CD4-positive, CD25-positive, alpha-beta regulatory T cell (primary cell): ENCODE data around the gene AKR1C3. TPM values are rescaled to one million over a fixed set of nuclear protein-coding genes. Genes with fewer than 3 reads are reported as not detected.

Source experiments
- ATAC-seq, 2 donors: fragments of 150-1000 bp; cut with Tn5 transposase; one replicate each; pipeline ENCODE4 v1.10.0; 2021; ENCODE audit warnings: low read depth in 2 of 2, moderate number of reproducible peaks in 2 of 2, moderate library complexity in 1 of 2
- DNase-seq, 3 donors: peaks; one replicate each; pipeline versions ENCODE4 v3.0.0 to v3.0.0-alpha.2; 2012 to 2022; ENCODE audit warnings: mixed read lengths in 1 of 3
- H3K27ac ChIP-seq: one replicate; pipeline ENCODE4 v1.7.0; 2013; ENCODE audit warnings: mild to moderate bottlenecking, low read length; ENCODE audit not compliant: insufficient read depth, poor library complexity, severe bottlenecking
- H3K27me3 ChIP-seq: one replicate; pipeline ENCODE4 v1.7.0; 2013; ENCODE audit warnings: low read length; ENCODE audit not compliant: control insufficient read depth, insufficient read depth
- H3K36me3 ChIP-seq: one replicate; pipeline ENCODE4 v1.7.0; 2013; ENCODE audit warnings: mild to moderate bottlenecking, low read length, moderate library complexity; ENCODE audit not compliant: control insufficient read depth, insufficient read depth
- H3K4me1 ChIP-seq: 2 replicates; pipeline ENCODE4 v1.7.0; 2013; ENCODE audit warnings: mild to moderate bottlenecking, low read length; ENCODE audit not compliant: insufficient read depth, control insufficient read depth, poor library complexity, severe bottlenecking
- H3K4me3 ChIP-seq: one replicate; pipeline ENCODE4 v1.7.0; 2013; ENCODE audit warnings: low read depth, mild to moderate bottlenecking, low read length, moderate library complexity
- H3K9me3 ChIP-seq, 2 experiments: 1 replicate in 1 of 2; 2 replicates in 1 of 2; pipeline ENCODE4 v1.7.0; 2013; ENCODE audit warnings: low read length in 2 of 2, mild to moderate bottlenecking in 1 of 2, moderate library complexity in 1 of 2; ENCODE audit not compliant: control insufficient read depth in 2 of 2
- H3K27ac Mint-ChIP-seq, 3 donors: one replicate each; pipeline ENCODE4 v1.8.0; 2020 to 2022; ENCODE audit warnings: mild to moderate bottlenecking in 3 of 3, mixed read lengths in 3 of 3, moderate library complexity in 2 of 3
- H3K27me3 Mint-ChIP-seq: one replicate; pipeline ENCODE4 v1.8.0; 2022; ENCODE audit warnings: mild to moderate bottlenecking, mixed read lengths
- H3K36me3 Mint-ChIP-seq: one replicate; pipeline ENCODE4 v1.8.0; 2020; ENCODE audit warnings: mixed read lengths
- H3K4me1 Mint-ChIP-seq, 4 donors: one replicate each; pipeline ENCODE4 v1.8.0; 2020 to 2022; ENCODE audit warnings: mixed read lengths in 4 of 4, mild to moderate bottlenecking in 1 of 4
- H3K4me3 Mint-ChIP-seq, 4 donors: one replicate each; pipeline ENCODE4 v1.8.0; 2020 to 2022; ENCODE audit warnings: mild to moderate bottlenecking in 4 of 4, mixed read lengths in 4 of 4, moderate library complexity in 3 of 4
- H3K9me3 Mint-ChIP-seq, 7 donors: one replicate each; pipeline ENCODE4 v1.8.0; 2020 to 2022; ENCODE audit warnings: mixed read lengths in 7 of 7, mild to moderate bottlenecking in 3 of 7, moderate library complexity in 2 of 7
- polyA plus RNA-seq, 4 donors: library from polyadenylated mRNA; unstranded; fragments of 300-500 nt; fragmentation: Illumina TruSeq; gene quantifications; one replicate each; pipeline ENCODE4 v1.2.3, GENCODE V29; 2021
- total RNA-seq: library from RNA; stranded (reverse); gene quantifications from one replicate; pipeline ENCODE4 v1.2.3, GENCODE V29; 2022

The AKR1C3 gene
- total and polyA plus RNA-seq, 5 donors from 2014 or later = 7.4 to 49.6 (median 12.3) TPM

DNA sequence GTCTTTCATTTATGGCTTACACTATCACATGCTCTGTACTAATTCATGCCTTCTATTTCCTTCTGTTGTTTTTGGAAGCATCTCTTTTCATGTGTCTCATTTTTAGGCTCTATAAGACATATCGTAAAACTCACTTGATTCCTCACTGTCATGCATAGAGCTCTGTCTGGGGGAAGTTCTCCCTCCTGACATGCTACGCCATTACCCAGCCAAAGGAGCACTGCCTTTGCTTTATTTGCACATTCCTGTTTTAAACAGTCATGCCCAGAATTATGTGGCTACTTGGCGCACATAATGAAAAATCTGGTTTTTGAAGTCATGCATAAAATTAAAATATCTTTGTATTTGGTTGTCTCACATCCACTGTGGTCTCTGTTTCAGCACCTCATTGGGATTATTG lies 17.6 kb upstream of the AKR1C3 start:
- DNase-seq = no peak
- Histone ChIP-seq H3K36me3 (no peaks in the 10 kb centered on the region), H3K9me3 (no peaks in the 10 kb centered on the region), H3K27me3 (no peaks in the 10 kb centered on the region), H3K4me3 (no peak overlapping the region), H3K4me1 (no peaks in the 10 kb centered on the region), H3K27ac (no peak overlapping the region)
- no peak overlapping the region for H3K4me3 Mint-ChIP-seq
- ATAC-seq = no peak
- H3K27me3 Mint-ChIP-seq = no peaks in the 10 kb centered on the region
- H3K9me3 Mint-ChIP-seq = peaks cover 0 to 2% (median 0%) of the 10 kb centered on the region in 7 donors
- H3K4me1 Mint-ChIP-seq = no peaks in the 10 kb centered on the region
- H3K27ac Mint-ChIP-seq = no peak overlapping the region
- H3K36me3 Mint-ChIP-seq = no peaks in the 10 kb centered on the region

DNA sequence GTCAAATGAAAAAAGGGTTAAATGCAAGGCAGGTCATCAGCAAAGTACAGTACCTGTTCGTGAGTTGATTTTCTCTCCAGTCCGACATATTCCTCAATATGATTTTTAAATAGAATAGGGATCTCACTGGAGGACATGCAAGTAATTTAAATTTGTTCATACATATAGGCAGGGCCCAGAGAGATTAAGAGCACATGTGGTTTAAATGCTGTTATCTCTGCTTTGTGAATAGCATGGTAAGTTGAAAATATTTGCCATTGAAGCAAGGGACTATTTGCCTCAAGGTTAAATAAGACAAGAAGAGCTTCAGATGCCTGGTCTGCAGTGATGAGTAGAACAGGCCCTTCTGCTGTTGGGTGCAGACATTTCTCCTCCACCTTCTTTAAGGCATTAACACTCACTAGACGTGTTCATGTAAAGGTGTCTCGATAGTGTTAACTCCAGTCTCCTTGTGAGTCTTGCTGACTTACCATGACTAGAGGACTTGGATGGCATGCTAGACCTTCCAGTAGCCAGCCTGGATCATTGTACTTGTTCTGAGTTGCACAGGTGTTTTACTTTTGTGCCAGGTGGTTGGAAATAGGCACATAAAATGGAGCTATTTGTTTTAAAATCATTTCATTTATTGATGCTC lies 15.6 kb upstream of the AKR1C3 start:
- H3K9me3 ChIP-seq = no peaks in the 10 kb centered on the region
- ATAC-seq (no peak), DNase-seq (no peak)
- H3K4me1 Mint-ChIP-seq = no peaks in the 10 kb centered on the region
- no peaks in the 10 kb centered on the region for H3K4me1 ChIP-seq
- no peaks in the 10 kb centered on the region for H3K27me3 ChIP-seq
- no peak overlapping the region for H3K27ac Mint-ChIP-seq
- H3K27ac ChIP-seq = no peak overlapping the region
- peaks cover 0 to 2% (median 0%) of the 10 kb centered on the region in 7 donors for H3K9me3 Mint-ChIP-seq
- no peaks in the 10 kb centered on the region for H3K36me3 ChIP-seq
- no peak overlapping the region for H3K4me3 Mint-ChIP-seq
- no peaks in the 10 kb centered on the region for H3K36me3 Mint-ChIP-seq
- H3K27me3 Mint-ChIP-seq = no peaks in the 10 kb centered on the region
- no peak overlapping the region for H3K4me3 ChIP-seq

DNA sequence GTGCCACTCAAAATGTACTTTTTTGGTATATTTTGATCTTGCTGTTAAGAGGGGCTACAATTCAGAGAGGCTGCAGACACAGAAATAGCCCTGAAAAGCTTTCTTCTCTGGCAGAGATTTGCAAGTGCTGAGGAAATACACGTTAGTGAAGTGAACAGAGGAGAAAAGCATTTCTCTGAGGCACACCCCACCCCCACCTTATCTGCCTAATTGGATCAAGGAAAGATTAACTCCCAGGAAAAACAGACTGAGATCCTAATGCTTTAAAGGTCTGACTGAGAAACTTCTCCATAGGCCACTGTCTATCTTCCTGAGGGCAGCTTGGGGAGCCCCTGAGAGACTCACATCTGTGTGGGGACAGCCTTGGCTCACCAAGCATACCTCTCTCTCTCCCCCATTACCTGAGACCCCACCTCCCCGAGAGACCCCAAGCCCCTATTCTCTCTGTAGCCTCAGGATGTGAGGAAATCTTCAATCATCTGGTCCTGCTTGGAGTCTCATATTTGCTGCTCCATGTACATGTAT lies 14.8 kb upstream of the AKR1C3 start:
- no peaks in the 10 kb centered on the region for H3K4me1 Mint-ChIP-seq
- Histone ChIP-seq H3K9me3 (no peaks in the 10 kb centered on the region), H3K27ac (no peak overlapping the region), H3K4me1 (no peaks in the 10 kb centered on the region), H3K27me3 (no peaks in the 10 kb centered on the region), H3K36me3 (no peaks in the 10 kb centered on the region), H3K4me3 (no peak overlapping the region)
- H3K9me3 Mint-ChIP-seq = peaks cover 0 to 2% (median 0%) of the 10 kb centered on the region in 7 donors
- no peak for DNase-seq
- no peaks in the 10 kb centered on the region for H3K36me3 Mint-ChIP-seq
- no peak overlapping the region for H3K4me3 Mint-ChIP-seq
- ATAC-seq = no peak
- no peaks in the 10 kb centered on the region for H3K27me3 Mint-ChIP-seq
- H3K27ac Mint-ChIP-seq = no peak overlapping the region

DNA sequence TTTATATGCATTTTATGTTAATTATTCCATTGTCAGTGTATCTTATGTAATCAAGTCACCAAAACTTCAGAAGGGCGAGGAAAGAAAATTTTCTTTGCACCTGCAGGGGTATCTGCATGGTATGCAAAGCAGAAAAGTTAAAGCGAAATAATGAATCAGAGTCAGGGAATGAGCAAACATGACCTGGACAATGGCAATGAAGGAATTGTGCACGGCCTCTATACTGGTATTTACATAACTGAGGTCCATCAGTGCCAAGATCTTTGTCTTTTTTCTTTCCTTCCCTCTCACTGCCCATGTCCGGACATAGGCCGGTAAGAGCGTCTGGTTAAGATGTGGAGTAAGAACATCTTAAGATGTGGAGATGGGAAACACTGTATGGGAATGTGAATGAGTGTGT lies 14.4 kb upstream of the AKR1C3 start:
- no peaks in the 10 kb centered on the region for H3K27me3 Mint-ChIP-seq
- ATAC-seq = no peak
- DNase-seq = no peak
- H3K9me3 Mint-ChIP-seq = peaks cover 0 to 2% (median 0%) of the 10 kb centered on the region in 7 donors
- H3K4me3 Mint-ChIP-seq = no peak overlapping the region
- Histone ChIP-seq H3K4me1 (no peaks in the 10 kb centered on the region), H3K36me3 (no peaks in the 10 kb centered on the region), H3K27ac (no peak overlapping the region), H3K9me3 (no peaks in the 10 kb centered on the region), H3K4me3 (no peak overlapping the region), H3K27me3 (no peaks in the 10 kb centered on the region)
- no peak overlapping the region for H3K27ac Mint-ChIP-seq
- H3K36me3 Mint-ChIP-seq = no peaks in the 10 kb centered on the region
- H3K4me1 Mint-ChIP-seq = no peaks in the 10 kb centered on the region

DNA sequence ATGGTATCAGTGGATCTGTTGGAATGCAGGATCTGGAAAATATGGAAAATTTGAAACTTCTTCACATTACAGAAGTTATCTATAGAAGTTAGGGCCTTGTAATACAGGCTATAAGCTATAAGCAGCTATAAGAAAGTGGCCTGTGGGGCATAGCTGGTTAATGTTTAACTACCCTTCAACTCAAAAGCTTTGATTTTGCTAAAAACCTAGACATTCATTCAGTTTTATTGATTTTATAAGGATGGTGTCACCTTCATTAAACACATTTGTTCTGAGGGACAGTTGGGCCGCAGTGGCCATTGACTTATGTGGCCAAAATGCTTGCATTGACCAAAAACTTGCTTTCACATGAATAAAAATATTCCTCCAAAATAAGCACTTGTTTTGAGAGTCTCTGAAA lies 13.1 kb upstream of the AKR1C3 start:
- Mint-ChIP-seq H3K4me1 (no peaks in the 10 kb centered on the region), H3K27ac (no peak overlapping the region), H3K4me3 (no peak overlapping the region), H3K36me3 (no peaks in the 10 kb centered on the region), H3K9me3 (peaks cover 0 to 2% (median 0%) of the 10 kb centered on the region in 7 donors), H3K27me3 (no peaks in the 10 kb centered on the region)
- Histone ChIP-seq H3K4me1 (no peaks in the 10 kb centered on the region), H3K4me3 (no peak overlapping the region), H3K27ac (no peak overlapping the region), H3K36me3 (no peaks in the 10 kb centered on the region), H3K27me3 (no peaks in the 10 kb centered on the region), H3K9me3 (no peaks in the 10 kb centered on the region)
- ATAC-seq (no peak), DNase-seq (no peak)

DNA sequence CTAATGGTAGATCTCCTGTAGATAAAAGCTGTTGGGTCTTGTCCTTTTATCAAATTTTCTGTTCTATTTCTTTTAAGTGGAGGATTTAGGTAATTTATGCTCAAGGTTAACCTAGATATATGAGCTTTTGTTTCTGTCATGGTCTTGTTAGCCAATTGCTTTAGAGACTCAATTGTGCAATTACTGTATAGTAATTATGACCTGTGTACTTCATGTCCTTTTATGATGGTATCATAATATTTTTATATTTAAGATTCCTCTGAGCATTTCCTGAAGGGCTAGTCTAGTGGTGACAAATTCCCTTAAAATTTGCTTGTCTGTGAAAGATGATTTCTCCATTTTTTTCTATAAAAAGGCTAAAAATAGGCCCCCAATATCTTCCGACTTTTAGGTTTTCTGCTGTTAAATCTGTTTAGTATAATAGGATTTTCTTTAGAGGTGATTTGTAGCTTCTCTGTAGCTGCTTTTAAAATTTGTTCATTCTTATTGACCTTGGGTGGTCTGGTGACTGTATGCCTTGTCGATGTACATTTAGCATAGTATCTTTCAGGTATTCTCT lies 5.4 kb upstream of the AKR1C3 start:
- Histone ChIP-seq H3K27me3 (peaks cover 10% of the 10 kb centered on the region), H3K4me1 (no peaks in the 10 kb centered on the region), H3K27ac (no peak overlapping the region), H3K9me3 (peaks cover 0 to 5% of the 10 kb centered on the region in 2 experiments), H3K4me3 (no peak overlapping the region), H3K36me3 (no peaks in the 10 kb centered on the region)
- no peaks in the 10 kb centered on the region for H3K36me3 Mint-ChIP-seq
- DNase-seq = no peak
- H3K9me3 Mint-ChIP-seq = peaks cover 0 to 11% (median 6%) of the 10 kb centered on the region in 7 donors
- H3K4me3 Mint-ChIP-seq = no peak overlapping the region
- no peak overlapping the region for H3K27ac Mint-ChIP-seq
- no peaks in the 10 kb centered on the region for H3K4me1 Mint-ChIP-seq
- ATAC-seq = no peak
- H3K27me3 Mint-ChIP-seq = peaks cover 4% of the 10 kb centered on the region

DNA sequence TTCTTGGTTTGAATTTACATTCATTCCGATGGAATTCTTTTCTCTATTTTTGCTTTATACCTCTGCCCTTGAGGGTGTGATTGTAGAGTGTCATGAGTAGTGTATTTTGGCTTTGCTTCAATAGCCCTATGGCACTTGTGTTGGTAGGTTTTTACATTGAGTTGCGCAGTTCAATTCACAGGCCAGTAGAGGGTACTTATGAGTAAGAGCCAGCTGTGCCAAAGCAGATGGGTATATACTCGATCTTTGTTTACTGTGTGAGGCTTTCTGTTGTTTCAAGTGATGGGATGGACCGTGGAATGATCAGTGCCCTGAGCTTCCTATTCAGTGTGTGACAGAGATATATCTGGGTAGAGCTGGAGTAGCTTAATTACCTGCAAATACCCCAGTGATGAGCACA lies 4.3 kb upstream of the AKR1C3 start:
- peaks cover 0 to 7% (median 3%) of the 10 kb centered on the region in 4 donors for H3K4me1 Mint-ChIP-seq
- peaks cover 0 to 11% (median 6%) of the 10 kb centered on the region in 7 donors for H3K9me3 Mint-ChIP-seq
- peaks cover 0 to 5% of the 10 kb centered on the region in 2 experiments for H3K9me3 ChIP-seq
- H3K27me3 ChIP-seq = peaks cover 10% of the 10 kb centered on the region
- no peak overlapping the region for H3K4me3 ChIP-seq
- H3K27ac ChIP-seq = no peak overlapping the region
- peaks cover 4% of the 10 kb centered on the region for H3K27me3 Mint-ChIP-seq
- no peaks in the 10 kb centered on the region for H3K4me1 ChIP-seq
- no peak overlapping the region for H3K27ac Mint-ChIP-seq
- DNase-seq = peak in 2 of 3 donors; percentile 20 to 70
- no peak overlapping the region for H3K4me3 Mint-ChIP-seq
- no peak for ATAC-seq
- no peaks in the 10 kb centered on the region for H3K36me3 Mint-ChIP-seq
- no peaks in the 10 kb centered on the region for H3K36me3 ChIP-seq

DNA sequence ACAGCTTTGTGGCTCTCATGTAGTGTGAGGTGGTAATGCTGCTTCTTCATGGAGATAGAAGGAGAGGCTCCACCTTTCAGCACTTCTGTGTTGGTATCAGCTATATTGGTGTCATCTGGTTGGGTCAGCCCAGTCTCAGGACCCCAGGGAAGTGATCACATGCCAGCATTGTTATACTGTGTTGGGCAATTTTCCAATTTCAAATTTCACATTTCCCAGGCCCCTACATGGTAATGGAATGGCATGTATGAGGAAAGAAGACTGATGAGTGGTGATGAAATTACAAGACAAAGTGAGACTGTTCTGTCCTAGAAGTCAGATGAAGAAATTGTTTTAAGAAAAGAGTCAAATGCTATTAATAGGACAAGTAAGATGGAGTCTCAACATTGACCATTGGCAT lies 3.7 kb upstream of the AKR1C3 start:
- DNase-seq (no peak), ATAC-seq (no peak)
- Histone ChIP-seq H3K36me3 (no peaks in the 10 kb centered on the region), H3K9me3 (peaks cover 0 to 5% of the 10 kb centered on the region in 2 experiments), H3K4me3 (no peak overlapping the region), H3K4me1 (no peaks in the 10 kb centered on the region), H3K27ac (no peak overlapping the region), H3K27me3 (peaks cover 12% of the 10 kb centered on the region)
- no peaks in the 10 kb centered on the region for H3K36me3 Mint-ChIP-seq
- no peak overlapping the region for H3K27ac Mint-ChIP-seq
- H3K9me3 Mint-ChIP-seq = peaks cover 0 to 11% (median 6%) of the 10 kb centered on the region in 7 donors
- H3K4me1 Mint-ChIP-seq = peaks cover 0 to 8% (median 5%) of the 10 kb centered on the region in 4 donors
- H3K27me3 Mint-ChIP-seq = peaks cover 4% of the 10 kb centered on the region
- H3K4me3 Mint-ChIP-seq = no peak overlapping the region
